Peyer's patch (tissue), 4 donors: ENCODE measurements around the gene DNPH1. TPM values are rescaled to one million over a fixed set of nuclear protein-coding genes. Genes with fewer than 3 reads are reported as not detected.

ENCODE experiments used
- DNase-seq, 3 donors: peaks; one replicate each; pipeline ENCODE4 v3.0.0-alpha.2; 2017 to 2019
- H3K27ac ChIP-seq, 4 donors: fragments of 200-600 bp; sonication (generic); one replicate each; pipeline ENCODE4 v1.5.1; 2016 to 2019
- H3K27me3 ChIP-seq, 2 donors: fragments of 200-600 bp; sonication (generic); one replicate each; pipeline ENCODE4 v1.5.1; 2019
- H3K36me3 ChIP-seq, 3 donors: fragments of 200-600 bp; sonication (generic); one replicate each; pipeline ENCODE4 v1.5.1; 2016 to 2019
- H3K4me1 ChIP-seq, 4 donors: fragments of 200-600 bp; sonication (generic); one replicate each; pipeline ENCODE4 v1.5.1; 2016 to 2019
- H3K4me3 ChIP-seq, 4 donors: fragments of 200-600 bp; sonication (generic); 1 replicate in 3 of 4; 2 replicates in 1 of 4; pipeline ENCODE4 v1.5.1; 2016 to 2019; ENCODE audit warnings: mild to moderate bottlenecking in 1 of 4
- H3K9me3 ChIP-seq, 4 donors: fragments of 200-600 bp; sonication (generic); one replicate each; pipeline ENCODE4 v1.5.1; 2016 to 2019; ENCODE audit warnings: mild to moderate bottlenecking in 1 of 4
- POLR2A ChIP-seq, 2 donors: fragments of 450-650 bp; IDR thresholded peaks; one replicate each; pipeline ENCODE4 v1.5.1; 2017; ENCODE audit warnings: antibody characterized with exemption in 2 of 2, mild to moderate bottlenecking in 2 of 2, moderate library complexity in 2 of 2
- total RNA-seq, 4 donors: library from RNA; depleted of rRNA; stranded (reverse); fragments of >200 nt; gene quantifications; one replicate each; pipeline ENCODE4 v1.1.0, GENCODE V29; 2016
- TF ChIP-seq, protein P1 (sequence below), 6 experiments: fragments of 450-650 bp in 4 of 6; fragments of 200-600 bp in 2 of 6; sonication (generic) in 1 of 6; IDR thresholded peaks; one replicate each; pipeline ENCODE4 v1.5.1; 2017 to 2019; ENCODE audit warnings: antibody characterized with exemption in 6 of 6, mild to moderate bottlenecking in 3 of 6, moderate library complexity in 1 of 6

DNPH1 gene
- total RNA-seq, 4 donors from 2014 or later = 138 to 304 (median 176) TPM

GRCh38 chr6:43200541-43200940 is 28.7 kb downstream of the DNPH1 start:
- Histone ChIP-seq H3K27ac (no peak overlapping the region), H3K36me3 (peaks cover 0 to 67% (median 0%) of the 10 kb centered on the region in 3 donors), H3K27me3 (no peaks in the 10 kb centered on the region), H3K9me3 (no peaks in the 10 kb centered on the region), H3K4me1 (no peaks in the 10 kb centered on the region), H3K4me3 (no peak overlapping the region)
- peak in 1 of 3 donors; percentile 25 for DNase-seq
- TF ChIP-seq POLR2A (IDR thresholded peaks at IDR 0.05) = no peak
- TF ChIP-seq, protein P1, sequence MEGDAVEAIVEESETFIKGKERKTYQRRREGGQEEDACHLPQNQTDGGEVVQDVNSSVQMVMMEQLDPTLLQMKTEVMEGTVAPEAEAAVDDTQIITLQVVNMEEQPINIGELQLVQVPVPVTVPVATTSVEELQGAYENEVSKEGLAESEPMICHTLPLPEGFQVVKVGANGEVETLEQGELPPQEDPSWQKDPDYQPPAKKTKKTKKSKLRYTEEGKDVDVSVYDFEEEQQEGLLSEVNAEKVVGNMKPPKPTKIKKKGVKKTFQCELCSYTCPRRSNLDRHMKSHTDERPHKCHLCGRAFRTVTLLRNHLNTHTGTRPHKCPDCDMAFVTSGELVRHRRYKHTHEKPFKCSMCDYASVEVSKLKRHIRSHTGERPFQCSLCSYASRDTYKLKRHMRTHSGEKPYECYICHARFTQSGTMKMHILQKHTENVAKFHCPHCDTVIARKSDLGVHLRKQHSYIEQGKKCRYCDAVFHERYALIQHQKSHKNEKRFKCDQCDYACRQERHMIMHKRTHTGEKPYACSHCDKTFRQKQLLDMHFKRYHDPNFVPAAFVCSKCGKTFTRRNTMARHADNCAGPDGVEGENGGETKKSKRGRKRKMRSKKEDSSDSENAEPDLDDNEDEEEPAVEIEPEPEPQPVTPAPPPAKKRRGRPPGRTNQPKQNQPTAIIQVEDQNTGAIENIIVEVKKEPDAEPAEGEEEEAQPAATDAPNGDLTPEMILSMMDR (IDR thresholded peaks at IDR 0.05) = no peak

DNA sequence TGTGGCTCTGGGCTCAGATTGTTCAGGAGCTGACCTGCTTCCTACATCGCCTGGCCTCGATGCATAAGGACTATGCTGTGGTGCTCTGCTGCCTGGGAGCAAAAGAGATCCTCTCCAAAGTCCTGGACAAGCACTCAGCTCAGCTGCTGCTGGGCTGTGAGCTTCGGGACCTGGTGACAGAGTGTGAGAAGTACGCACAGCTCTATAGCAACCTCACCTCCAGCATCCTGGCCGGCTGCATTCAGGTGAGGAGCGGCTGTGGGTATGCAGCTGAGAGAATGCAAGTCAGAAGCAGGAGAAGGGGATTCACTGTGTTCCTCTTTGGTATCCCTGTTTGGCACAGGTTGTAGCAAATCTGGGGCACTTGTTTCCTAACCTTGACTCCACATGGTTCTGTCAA is 29.4 kb downstream of the DNPH1 start:
- DNase-seq = peak in 1 of 3 donors; percentile 28
- H3K27me3 ChIP-seq = no peaks in the 10 kb centered on the region
- no peaks in the 10 kb centered on the region for H3K4me1 ChIP-seq
- no peak overlapping the region for H3K27ac ChIP-seq
- TF ChIP-seq, protein P1 (IDR thresholded peaks at IDR 0.05) = no peak
- no peak for TF ChIP-seq POLR2A (IDR thresholded peaks at IDR 0.05)
- no peak overlapping the region for H3K4me3 ChIP-seq
- peaks cover 0 to 67% (median 0%) of the 10 kb centered on the region in 3 donors for H3K36me3 ChIP-seq
- no peaks in the 10 kb centered on the region for H3K9me3 ChIP-seq

DNA sequence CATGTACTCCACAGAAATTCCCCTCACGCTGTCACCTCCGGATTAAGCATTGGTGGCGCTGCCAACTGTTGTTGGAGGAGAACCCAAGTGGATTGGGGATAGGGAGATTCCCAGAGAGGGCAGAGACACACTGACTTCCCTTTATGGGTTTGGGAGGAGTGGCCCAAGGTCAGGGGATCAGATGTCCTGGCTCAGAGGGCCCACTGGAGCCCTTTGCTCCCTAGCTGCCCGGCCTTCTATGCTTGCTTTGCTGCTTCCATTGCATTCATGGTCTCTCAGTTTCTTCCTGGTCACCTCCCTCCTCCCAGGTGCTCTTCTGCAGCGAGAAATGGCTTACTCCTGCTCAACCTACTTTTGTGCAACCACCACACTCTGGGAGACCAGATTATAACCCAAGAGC is 32.9 kb downstream of the DNPH1 start:
- Histone ChIP-seq H3K4me3 (no peak overlapping the region), H3K27ac (no peak overlapping the region), H3K9me3 (no peaks in the 10 kb centered on the region), H3K27me3 (no peaks in the 10 kb centered on the region), H3K36me3 (peaks cover 0 to 86% (median 0%) of the 10 kb centered on the region in 3 donors), H3K4me1 (no peaks in the 10 kb centered on the region)
- peak in 2 of 3 donors; percentile 7 to 13 for DNase-seq
- TF ChIP-seq POLR2A (IDR thresholded peaks at IDR 0.05) = no peak
- TF ChIP-seq, protein P1 (IDR thresholded peaks at IDR 0.05) = no peak

GRCh38 chr6:43193929-43194328 is 35.4 kb downstream of the DNPH1 start:
- Histone ChIP-seq H3K27ac (no peak overlapping the region), H3K36me3 (peaks cover 0 to 72% (median 0%) of the 10 kb centered on the region in 3 donors), H3K9me3 (no peaks in the 10 kb centered on the region), H3K4me3 (no peak overlapping the region), H3K4me1 (no peaks in the 10 kb centered on the region), H3K27me3 (no peaks in the 10 kb centered on the region)
- TF ChIP-seq, protein P1 (IDR thresholded peaks at IDR 0.05) = no peak
- TF ChIP-seq POLR2A (IDR thresholded peaks at IDR 0.05) = no peak
- peak in 1 of 3 donors; percentile 14 for DNase-seq

- TF ChIP-seq POLR2A (IDR thresholded peaks at IDR 0.05) = no peak
- TF ChIP-seq, protein P1 (IDR thresholded peaks at IDR 0.05) = no peak
- Histone ChIP-seq H3K4me1 (no peaks in the 10 kb centered on the region), H3K27me3 (no peaks in the 10 kb centered on the region), H3K9me3 (no peaks in the 10 kb centered on the region), H3K27ac (no peak overlapping the region), H3K4me3 (no peak overlapping the region), H3K36me3 (peaks cover 0 to 73% (median 0%) of the 10 kb centered on the region in 3 donors)
- DNase-seq = peak in 1 of 3 donors; percentile 24
These were observed 36.4 kb downstream of the DNPH1 start for GRCh38 chr6:43192911-43193310.
